T-cell (primary cell): Measurements from ENCODE around the gene FRYL. TPM values are rescaled to one million over a fixed set of nuclear protein-coding genes. Genes with fewer than 3 reads are reported as not detected.

Source experiments
- ATAC-seq, 4 experiments: fragments of 200-7000 bp in 3 of 4; fragments of 150-1000 bp in 1 of 4; cut with Tn5 transposase; replicated peaks in 1 of 4; 1 replicate in 3 of 4; 2 replicates in 1 of 4; pipeline ENCODE4 v1.10.0; 2021; ENCODE audit warnings: moderate library complexity in 3 of 4, mild to moderate bottlenecking in 2 of 4, moderate number of reproducible peaks in 1 of 4
- CTCF ChIA-PET, 2 donors: fragments of 300-600 bp; sonication (Branson Sonifier 250); formaldehyde crosslinking; loops; one replicate each; lab custom pipeline; 2022; ENCODE audit warnings: antibody characterized with exemption in 2 of 2; lab: Charles Lee
- POLR2A ChIA-PET, 2 donors: fragments of 300-600 bp; sonication (Branson Sonifier 250); formaldehyde crosslinking; loops; one replicate each; lab custom pipeline; 2022; ENCODE audit warnings: antibody characterized with exemption in 2 of 2; lab: Charles Lee
- DNase-seq, 35 experiments: peaks; one replicate each; pipeline versions ENCODE4 v3.0.0 to v3.0.0-alpha.2; 2013 to 2023
- H3K27ac ChIP-seq: one replicate; pipeline ENCODE4 v1.5.1; 2013; ENCODE audit warnings: low read length
- H3K27me3 ChIP-seq, 2 experiments: replicated peaks in 1 of 2; 1 replicate in 1 of 2; 2 replicates in 1 of 2; pipeline versions ENCODE4 v1.6.1 to v1.7.0; 2013; ENCODE audit warnings: low read length in 1 of 2, mixed read lengths in 1 of 2; ENCODE audit not compliant: control insufficient read depth in 2 of 2, insufficient read depth in 2 of 2; ENCODE audit errors: extremely low read depth in 1 of 2
- H3K36me3 ChIP-seq, 2 donors: 1 replicate in 1 of 2; 2 replicates in 1 of 2; pipeline versions ENCODE4 v1.6.1 to v1.7.0; 2013; ENCODE audit warnings: low read length in 1 of 2; ENCODE audit not compliant: control insufficient read depth in 2 of 2, insufficient read depth in 1 of 2; ENCODE audit errors: extremely low read depth in 1 of 2
- H3K4me1 ChIP-seq, 2 experiments: 1 replicate in 1 of 2; 2 replicates in 1 of 2; pipeline versions ENCODE4 v1.6.1 to v1.7.0; 2013; ENCODE audit warnings: low read length in 2 of 2, mixed read lengths in 1 of 2; ENCODE audit not compliant: insufficient read depth in 2 of 2, control insufficient read depth in 1 of 2; ENCODE audit errors: extremely low read depth in 1 of 2
- H3K4me3 ChIP-seq, 2 donors: 1 replicate in 1 of 2; 2 replicates in 1 of 2; pipeline versions ENCODE4 v1.5.1 to v1.7.0; 2013; ENCODE audit warnings: mild to moderate bottlenecking in 2 of 2, low read length in 1 of 2, moderate library complexity in 1 of 2; ENCODE audit not compliant: control insufficient read depth in 1 of 2; ENCODE audit errors: extremely low read depth in 1 of 2
- H3K9me3 ChIP-seq: 2 replicates; pipeline ENCODE4 v1.7.0; 2013
- H3K27ac Mint-ChIP-seq, 2 donors: one replicate each; pipeline ENCODE4 v1.8.0; 2020 to 2021; ENCODE audit warnings: mild to moderate bottlenecking in 2 of 2, mixed read lengths in 2 of 2
- H3K27me3 Mint-ChIP-seq, 2 donors: one replicate each; pipeline ENCODE4 v1.8.0; 2021 to 2022; ENCODE audit warnings: mixed read lengths in 2 of 2
- H3K36me3 Mint-ChIP-seq: one replicate; pipeline ENCODE4 v1.8.0; 2021; ENCODE audit warnings: mixed read lengths
- H3K4me1 Mint-ChIP-seq, 3 donors: one replicate each; pipeline ENCODE4 v1.8.0; 2020 to 2022; ENCODE audit warnings: mixed read lengths in 3 of 3, mild to moderate bottlenecking in 1 of 3
- H3K4me3 Mint-ChIP-seq, 3 donors: one replicate each; pipeline ENCODE4 v1.8.0; 2020 to 2022; ENCODE audit warnings: mild to moderate bottlenecking in 3 of 3, mixed read lengths in 3 of 3, moderate library complexity in 3 of 3
- H3K9me3 Mint-ChIP-seq, 3 donors: one replicate each; pipeline ENCODE4 v1.8.0; 2020 to 2022; ENCODE audit warnings: mixed read lengths in 3 of 3
- WGBS: methylation state at CpG from one replicate; pipeline ENCODE4 v1.1.5; 2013; ENCODE audit warnings: missing lambda C conversion rate; ENCODE audit not compliant: insufficient coverage; 5-methylcytosine and 5-hydroxymethylcytosine counted together
- total RNA-seq, 35 experiments: library from RNA in 6 of 35; stranded (reverse) in 6 of 35; fragments of 120-200 nt in 1 of 35; gene quantifications; one replicate each; pipeline versions ENCODE4 v1.2.1 to v1.2.4 and lab custom pipeline; 2013 to 2026

Gene FRYL
- total RNA-seq, 5 donors from 2014 or later (not counting 1 experiment from before 2014, with no cell fraction given), result 86.3 to 143 (median 111) TPM

DNA sequence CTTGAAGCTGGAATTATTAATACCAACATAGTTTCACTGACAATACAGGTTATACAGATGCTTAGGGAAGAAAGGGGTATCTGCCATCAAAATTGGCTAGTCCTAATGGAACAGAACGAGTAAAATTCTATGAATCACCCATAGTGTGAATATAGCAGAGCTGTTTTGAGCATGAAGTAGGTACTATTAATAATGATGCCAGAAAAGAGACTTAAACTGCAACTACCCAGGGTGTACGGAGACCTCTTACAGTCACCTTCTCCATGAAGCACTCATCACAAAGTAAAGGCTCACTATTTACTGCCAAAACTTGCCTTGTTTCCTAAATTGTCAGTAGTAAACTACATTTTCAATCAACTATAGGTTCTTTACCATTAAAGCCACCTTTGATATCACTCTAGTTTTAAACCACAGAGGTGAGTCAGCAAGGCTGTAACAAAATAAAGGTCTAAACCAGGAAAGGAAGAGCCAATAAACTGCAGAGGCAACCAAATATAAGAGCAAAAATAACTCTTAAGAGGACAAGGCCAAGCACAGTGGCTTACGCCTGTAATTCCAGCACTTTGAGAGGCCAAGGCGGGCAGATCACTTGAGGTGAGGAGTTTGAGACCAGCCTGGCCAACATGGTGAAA lies 114.4 kb downstream of the FRYL start:
- no peak overlapping the region for H3K27ac ChIP-seq
- ChIA-PET POLR2A (interaction anchor here in 1 of 2 donors (0.5 kb wide), 1 partner anchor 47 kb away, joined by 3 read pairs; no protein-coding TSS in a partner anchor), CTCF (no interaction called here)
- H3K4me3 Mint-ChIP-seq, result no peak overlapping the region
- ATAC-seq, result peak in 2 of 4 experiments; percentile 43 to 59
- H3K9me3 Mint-ChIP-seq, result peaks cover 3 to 6% (median 5%) of the 10 kb centered on the region in 3 donors
- H3K27ac Mint-ChIP-seq, result peak overlapping the region; percentile 60 to 73
- H3K27me3 ChIP-seq, result no peaks in the 10 kb centered on the region
- DNase-seq, result no peak
- no CpG with 5 or more reads among the region's 4 CpGs for WGBS
- peaks cover 3 to 13% of the 10 kb centered on the region in 2 experiments for H3K4me1 ChIP-seq
- H3K9me3 ChIP-seq, result no peaks in the 10 kb centered on the region
- H3K4me3 ChIP-seq, result no peak overlapping the region
- H3K36me3 Mint-ChIP-seq, result peaks cover 23% of the 10 kb centered on the region
- H3K4me1 Mint-ChIP-seq, result peaks cover 38 to 58% (median 53%) of the 10 kb centered on the region in 3 donors
- H3K27me3 Mint-ChIP-seq, result no peaks in the 10 kb centered on the region
- no peaks in the 10 kb centered on the region for H3K36me3 ChIP-seq

DNA sequence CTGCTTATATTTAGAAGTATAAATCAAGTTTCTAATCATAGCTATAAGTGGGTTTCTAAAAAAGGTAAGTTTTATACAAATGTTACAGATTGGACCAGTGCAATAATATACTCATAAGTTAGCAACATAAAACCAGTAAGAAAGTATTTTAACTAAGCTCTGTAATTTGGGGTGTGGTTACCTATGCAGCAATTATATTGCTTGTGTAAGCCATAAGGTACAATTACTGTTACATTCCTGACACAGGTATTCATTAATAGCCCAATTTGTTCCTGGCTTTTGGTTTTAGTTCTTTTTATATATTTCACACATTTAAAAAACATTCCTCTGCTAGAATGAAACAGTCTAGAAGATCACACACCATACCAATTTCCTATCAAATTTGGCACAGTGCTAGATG lies 115.1 kb downstream of the FRYL start:
- Mint-ChIP-seq H3K4me1 (peaks cover 42 to 61% (median 55%) of the 10 kb centered on the region in 3 donors), H3K9me3 (peaks cover 0 to 4% (median 3%) of the 10 kb centered on the region in 3 donors), H3K4me3 (no peak overlapping the region), H3K27ac (no peak overlapping the region), H3K27me3 (no peaks in the 10 kb centered on the region), H3K36me3 (peaks cover 25% of the 10 kb centered on the region)
- Histone ChIP-seq H3K4me1 (peaks cover 3 to 13% of the 10 kb centered on the region in 2 experiments), H3K4me3 (no peak overlapping the region), H3K27me3 (no peaks in the 10 kb centered on the region), H3K36me3 (no peaks in the 10 kb centered on the region), H3K27ac (no peak overlapping the region), H3K9me3 (no peaks in the 10 kb centered on the region)
- no peak for ATAC-seq
- ChIA-PET POLR2A (interaction anchor here in 1 of 2 donors (0.6 kb wide), 1 partner anchor 88 kb away, joined by 4 read pairs; no protein-coding TSS in a partner anchor), CTCF (no interaction called here)
- no peak for DNase-seq

DNA sequence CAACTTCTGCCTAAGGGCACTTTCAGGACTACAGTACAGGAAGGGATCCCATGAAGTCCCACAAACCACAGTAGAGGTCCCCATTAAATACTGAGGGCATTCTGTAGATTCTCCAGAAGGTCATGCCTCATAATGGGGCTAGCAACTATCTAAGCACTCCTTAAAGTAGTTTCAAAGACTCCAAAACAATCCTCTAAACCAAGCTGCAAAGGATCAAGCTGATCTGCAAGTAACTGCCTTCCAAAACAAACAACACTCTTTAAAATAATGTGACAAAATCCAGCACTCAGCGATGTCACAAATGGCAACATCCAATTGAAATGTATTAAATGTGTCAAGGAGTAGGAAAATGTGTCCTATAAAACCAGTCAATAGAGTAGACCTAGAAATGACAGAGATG lies 118.7 kb downstream of the FRYL start:
- Histone ChIP-seq H3K4me1 (peaks cover 0 to 5% of the 10 kb centered on the region in 2 experiments), H3K4me3 (no peak overlapping the region), H3K27me3 (no peaks in the 10 kb centered on the region), H3K9me3 (no peaks in the 10 kb centered on the region), H3K27ac (no peak overlapping the region), H3K36me3 (no peaks in the 10 kb centered on the region)
- DNase-seq (no peak), ATAC-seq (no peak)
- Mint-ChIP-seq H3K4me1 (peaks cover 38 to 50% (median 38%) of the 10 kb centered on the region in 3 donors), H3K36me3 (peaks cover 30% of the 10 kb centered on the region), H3K27me3 (no peaks in the 10 kb centered on the region), H3K4me3 (no peak overlapping the region), H3K27ac (peak overlapping the region in 1 of 2 donors; percentile 28), H3K9me3 (peaks cover 0 to 4% (median 3%) of the 10 kb centered on the region in 3 donors)
- WGBS, result no CpG with 5 or more reads among the region's 1 CpG
- POLR2A ChIA-PET, result interaction anchor here in 1 of 2 donors (0.6 kb wide), 1 partner anchor 317 kb away, joined by 6 read pairs; no protein-coding TSS in a partner anchor
- CTCF ChIA-PET, result no interaction called here

DNA sequence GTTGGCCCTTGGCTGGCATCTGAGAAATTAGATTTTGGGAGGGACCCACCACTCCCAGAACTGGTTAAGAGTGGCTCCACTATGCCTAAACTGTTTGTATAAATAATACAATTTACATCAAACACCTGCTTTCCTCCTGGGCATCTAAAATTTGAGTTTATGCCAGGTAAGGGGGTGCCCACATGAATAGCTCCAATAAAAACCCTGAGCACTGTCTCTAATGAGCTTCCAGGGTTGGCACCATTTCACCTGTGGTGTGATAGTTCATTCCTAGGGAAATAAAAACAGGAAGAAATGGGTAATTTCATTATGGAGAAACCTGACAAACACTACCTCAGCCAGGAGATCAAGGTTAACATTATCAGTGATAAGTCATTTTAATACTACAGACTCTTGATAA lies 119.7 kb downstream of the FRYL start:
- H3K27ac Mint-ChIP-seq, result no peak overlapping the region
- ChIA-PET CTCF (no interaction called here), POLR2A (interaction anchor here in 1 of 2 donors (0.5 kb wide), 1 partner anchor 16 kb away, joined by 4 read pairs; no protein-coding TSS in a partner anchor)
- H3K27me3 ChIP-seq, result no peaks in the 10 kb centered on the region
- no peak overlapping the region for H3K4me3 ChIP-seq
- H3K36me3 Mint-ChIP-seq, result peaks cover 30% of the 10 kb centered on the region
- H3K27me3 Mint-ChIP-seq, result no peaks in the 10 kb centered on the region
- peaks cover 0 to 4% (median 3%) of the 10 kb centered on the region in 3 donors for H3K9me3 Mint-ChIP-seq
- no peak for DNase-seq
- no peaks in the 10 kb centered on the region for H3K9me3 ChIP-seq
- H3K4me3 Mint-ChIP-seq, result no peak overlapping the region
- H3K27ac ChIP-seq, result no peak overlapping the region
- no peak for ATAC-seq
- H3K4me1 ChIP-seq, result no peaks in the 10 kb centered on the region
- no peaks in the 10 kb centered on the region for H3K36me3 ChIP-seq
- H3K4me1 Mint-ChIP-seq, result peaks cover 31 to 43% (median 32%) of the 10 kb centered on the region in 3 donors

DNA sequence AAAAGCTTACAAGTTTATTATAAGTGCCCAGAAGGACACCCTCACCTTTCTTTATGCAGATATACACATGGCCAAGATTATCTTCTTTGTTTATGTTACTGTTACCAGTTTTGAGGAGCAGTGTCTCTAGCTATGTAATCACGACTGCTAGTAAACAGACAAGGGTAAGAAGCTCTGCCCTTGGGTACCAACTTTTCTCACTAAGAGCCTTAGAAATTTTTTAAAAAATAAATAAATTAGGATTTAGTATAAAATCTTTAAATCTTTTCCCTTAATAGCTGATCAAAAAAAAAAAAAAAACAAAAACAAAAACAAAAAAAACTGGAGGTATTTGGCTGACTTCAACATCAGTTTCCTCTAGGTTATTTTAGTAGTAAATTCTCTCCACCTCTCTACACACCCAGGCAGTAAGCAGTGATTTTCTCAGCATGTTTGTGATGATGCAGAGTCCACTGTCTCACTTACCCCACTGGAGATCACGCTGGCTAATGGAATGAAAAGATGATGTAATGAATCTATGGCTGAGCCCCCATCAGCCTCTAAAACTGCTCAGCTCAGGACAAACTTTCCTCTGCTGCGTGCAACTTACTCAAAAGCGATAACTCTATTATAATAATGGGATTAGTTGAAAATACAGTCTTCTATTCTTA lies 125.9 kb downstream of the FRYL start:
- H3K27me3 Mint-ChIP-seq, result no peaks in the 10 kb centered on the region
- H3K27me3 ChIP-seq, result no peaks in the 10 kb centered on the region
- peaks cover 0 to 6% of the 10 kb centered on the region in 2 experiments for H3K4me1 ChIP-seq
- peaks cover 18% of the 10 kb centered on the region for H3K36me3 Mint-ChIP-seq
- no CpG with 5 or more reads among the region's 4 CpGs for WGBS
- ChIA-PET CTCF (interaction anchor here (0.6 to 1.2 kb wide), 2 partner anchors 12 to 53 kb away, joined by 3 to 5 read pairs; no protein-coding TSS in a partner anchor), POLR2A (interaction anchor here in 1 of 2 donors (0.6 kb wide), 1 partner anchor 91 kb away, joined by 3 read pairs; no protein-coding TSS in a partner anchor)
- H3K4me3 Mint-ChIP-seq, result no peak overlapping the region
- no peak overlapping the region for H3K4me3 ChIP-seq
- no peak overlapping the region for H3K27ac ChIP-seq
- DNase-seq (no peak), ATAC-seq (no peak)
- no peaks in the 10 kb centered on the region for H3K9me3 Mint-ChIP-seq
- no peaks in the 10 kb centered on the region for H3K9me3 ChIP-seq
- no peaks in the 10 kb centered on the region for H3K36me3 ChIP-seq
- H3K27ac Mint-ChIP-seq, result peak overlapping the region; percentile 40 to 71
- peaks cover 49 to 55% (median 50%) of the 10 kb centered on the region in 3 donors for H3K4me1 Mint-ChIP-seq

DNA sequence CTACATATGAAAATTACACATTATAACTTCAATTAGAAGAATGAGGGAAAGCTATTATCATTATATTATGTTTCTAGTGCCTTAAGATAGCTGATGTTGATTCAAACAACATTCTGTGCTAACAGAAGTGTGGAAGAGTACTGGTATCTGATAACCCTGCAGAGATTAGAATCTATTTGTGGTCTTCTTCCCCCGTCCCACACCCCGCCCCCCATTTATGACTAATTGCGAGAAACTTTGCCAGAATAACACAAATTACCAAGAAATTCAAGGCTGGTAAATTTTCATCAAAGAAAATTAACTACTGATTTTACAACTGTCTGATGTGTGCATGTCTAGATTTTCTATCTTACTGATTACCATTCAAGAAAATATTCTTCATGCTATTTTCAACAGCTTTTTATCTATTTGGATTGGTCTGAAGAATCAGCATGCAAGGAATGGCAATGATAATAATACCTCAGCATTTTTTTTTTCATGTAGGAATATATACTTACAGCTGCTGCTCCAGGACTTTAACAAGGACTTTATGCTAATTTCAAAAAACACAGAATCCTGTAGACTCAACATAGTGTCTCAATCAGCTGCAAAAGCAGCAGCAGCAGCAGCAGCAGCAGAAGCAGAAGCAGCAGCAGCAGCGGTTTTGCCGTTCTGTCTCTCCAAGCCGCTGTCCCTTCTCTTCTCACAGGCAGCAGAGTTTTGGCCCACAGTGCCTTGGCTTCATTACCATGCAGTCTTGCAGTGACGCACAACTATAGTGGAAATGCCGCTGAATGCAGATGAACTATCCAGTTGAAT lies 126.7 kb downstream of the FRYL start:
- Mint-ChIP-seq H3K9me3 (no peaks in the 10 kb centered on the region), H3K27ac (peak overlapping the region in 1 of 2 donors; percentile 71), H3K27me3 (no peaks in the 10 kb centered on the region), H3K4me3 (no peak overlapping the region), H3K36me3 (peaks cover 15% of the 10 kb centered on the region), H3K4me1 (peaks cover 46 to 53% (median 49%) of the 10 kb centered on the region in 3 donors)
- Histone ChIP-seq H3K36me3 (no peaks in the 10 kb centered on the region), H3K9me3 (no peaks in the 10 kb centered on the region), H3K4me1 (peaks cover 0 to 6% of the 10 kb centered on the region in 2 experiments), H3K27me3 (no peaks in the 10 kb centered on the region), H3K4me3 (no peak overlapping the region), H3K27ac (no peak overlapping the region)
- 19% methylated on average over 2 of the region's 8 CpGs for WGBS
- CTCF ChIA-PET, result interaction anchor here (0.6 to 1.2 kb wide), 2 partner anchors 11 to 53 kb away, joined by 3 to 5 read pairs; no protein-coding TSS in a partner anchor
- DNase-seq, result peak in 9 of 35 experiments; percentile 3 to 20 (median 6)
- ATAC-seq, result peak in 3 of 4 experiments; percentile 53 to 65 (median 54)
- POLR2A ChIA-PET, result interaction anchor here (0.6 kb wide), 4 partner anchors 8 to 90 kb away, joined by 3 read pairs; no protein-coding TSS in a partner anchor
